ENCODE data around the gene PTPDC1. TPM values are rescaled to one million over a fixed set of nuclear protein-coding genes. Genes with fewer than 3 reads are reported as not detected.
"Not testable (repeated sequence)": the region's sequence is repeated elsewhere in the genome, so short reads cannot be mapped to it uniquely, and the experiment has no call there.

PTPDC1 gene
- total RNA-seq, 2 experiments from 2014 or later = 4.9 to 5.6 TPM

DNA sequence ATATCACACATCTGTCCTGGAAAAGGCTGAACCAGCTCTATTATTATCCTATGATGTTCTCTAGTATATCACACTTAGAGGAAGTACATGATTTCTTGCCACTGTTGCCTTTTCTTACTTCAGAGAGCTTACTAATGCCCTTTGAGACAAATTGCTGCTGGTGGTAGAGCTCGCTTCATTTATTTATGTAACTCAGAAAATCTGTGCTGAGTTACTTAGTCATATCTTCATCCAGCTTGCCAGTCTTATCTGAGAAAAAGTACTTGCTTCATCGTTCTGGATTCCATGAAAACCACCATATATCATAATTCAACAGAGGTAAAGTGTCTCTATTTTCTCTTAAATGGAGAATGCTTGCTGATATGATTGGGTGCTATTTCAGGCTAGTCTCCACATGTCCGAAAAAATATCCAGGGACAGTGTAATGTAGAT is 26.6 kb downstream of the PTPDC1 start:
- Mint-ChIP-seq H3K9me3 (peaks cover 2% of the 10 kb centered on the region), H3K4me1 (ENCODE audit: low read depth) (peaks cover 2% of the 10 kb centered on the region), H3K36me3 (ENCODE audit: low read depth) (peaks cover 2% of the 10 kb centered on the region), H3K27me3 (no peaks in the 10 kb centered on the region), H3K27ac (no peak overlapping the region), H3K4me3 (no peak overlapping the region)
- TF ChIP-seq, protein P1, sequence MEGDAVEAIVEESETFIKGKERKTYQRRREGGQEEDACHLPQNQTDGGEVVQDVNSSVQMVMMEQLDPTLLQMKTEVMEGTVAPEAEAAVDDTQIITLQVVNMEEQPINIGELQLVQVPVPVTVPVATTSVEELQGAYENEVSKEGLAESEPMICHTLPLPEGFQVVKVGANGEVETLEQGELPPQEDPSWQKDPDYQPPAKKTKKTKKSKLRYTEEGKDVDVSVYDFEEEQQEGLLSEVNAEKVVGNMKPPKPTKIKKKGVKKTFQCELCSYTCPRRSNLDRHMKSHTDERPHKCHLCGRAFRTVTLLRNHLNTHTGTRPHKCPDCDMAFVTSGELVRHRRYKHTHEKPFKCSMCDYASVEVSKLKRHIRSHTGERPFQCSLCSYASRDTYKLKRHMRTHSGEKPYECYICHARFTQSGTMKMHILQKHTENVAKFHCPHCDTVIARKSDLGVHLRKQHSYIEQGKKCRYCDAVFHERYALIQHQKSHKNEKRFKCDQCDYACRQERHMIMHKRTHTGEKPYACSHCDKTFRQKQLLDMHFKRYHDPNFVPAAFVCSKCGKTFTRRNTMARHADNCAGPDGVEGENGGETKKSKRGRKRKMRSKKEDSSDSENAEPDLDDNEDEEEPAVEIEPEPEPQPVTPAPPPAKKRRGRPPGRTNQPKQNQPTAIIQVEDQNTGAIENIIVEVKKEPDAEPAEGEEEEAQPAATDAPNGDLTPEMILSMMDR (IDR thresholded peaks at IDR 0.05) = no peak
- ATAC-seq (no peak), DNase-seq (no peak)
- CTCF ChIA-PET = no interaction called here
- intact Hi-C loops (cut with micrococcal nuclease) = no loop called here
- POLR2A ChIA-PET = no interaction called here

GRCh38 chr9:94111446-94111845 is 27.2 kb downstream of the PTPDC1 start:
- H3K27ac Mint-ChIP-seq = no peak overlapping the region
- peaks cover 2% of the 10 kb centered on the region for H3K36me3 Mint-ChIP-seq (ENCODE audit: low read depth)
- H3K4me1 Mint-ChIP-seq (ENCODE audit: low read depth) = peaks cover 2% of the 10 kb centered on the region
- ATAC-seq = no peak
- CTCF ChIA-PET = no interaction called here
- peaks cover 2% of the 10 kb centered on the region for H3K9me3 Mint-ChIP-seq
- intact Hi-C loops (cut with micrococcal nuclease) = no loop called here
- H3K4me3 Mint-ChIP-seq = no peak overlapping the region
- POLR2A ChIA-PET = no interaction called here
- TF ChIP-seq, protein P1 (IDR thresholded peaks at IDR 0.05) = no peak
- no peaks in the 10 kb centered on the region for H3K27me3 Mint-ChIP-seq
- DNase-seq = no peak

GRCh38 chr9:94112716-94113465 is 28.6 kb downstream of the PTPDC1 start:
- Mint-ChIP-seq H3K9me3 (peaks cover 2% of the 10 kb centered on the region), H3K4me3 (no peak overlapping the region), H3K27me3 (no peaks in the 10 kb centered on the region), H3K4me1 (ENCODE audit: low read depth) (peaks cover 2% of the 10 kb centered on the region), H3K27ac (no peak overlapping the region), H3K36me3 (ENCODE audit: low read depth) (peaks cover 2% of the 10 kb centered on the region)
- no peak for ATAC-seq
- ChIA-PET POLR2A (no interaction called here), CTCF (no interaction called here)
- intact Hi-C loops (cut with micrococcal nuclease) = no loop called here
- TF ChIP-seq, protein P1 (IDR thresholded peaks at IDR 0.05) = no peak
- no peak for DNase-seq

GRCh38 chr9:94120088-94120487 is 35.8 kb downstream of the PTPDC1 start:
- H3K4me3 Mint-ChIP-seq; intact Hi-C loops (cut with micrococcal nuclease); ATAC-seq; H3K27ac Mint-ChIP-seq; H3K36me3 Mint-ChIP-seq (ENCODE audit: low read depth); DNase-seq; H3K4me1 Mint-ChIP-seq (ENCODE audit: low read depth); H3K27me3 Mint-ChIP-seq; H3K9me3 Mint-ChIP-seq; POLR2A ChIA-PET; CTCF ChIA-PET: not testable (repeated sequence)

GRCh38 chr9:94120854-94121376 is 36.7 kb downstream of the PTPDC1 start:
- intact Hi-C loops (cut with micrococcal nuclease) = no loop called here
- CTCF ChIA-PET = no interaction called here
- DNase-seq (no peak), ATAC-seq (no peak)
- Mint-ChIP-seq H3K27me3 (no peaks in the 10 kb centered on the region), H3K4me1 (ENCODE audit: low read depth) (no peaks in the 10 kb centered on the region), H3K4me3 (no peak overlapping the region), H3K36me3 (ENCODE audit: low read depth) (peaks cover 2% of the 10 kb centered on the region), H3K9me3 (peaks cover 2% of the 10 kb centered on the region), H3K27ac (no peak overlapping the region)
- POLR2A ChIA-PET = no interaction called here
- TF ChIP-seq, protein P1 (IDR thresholded peaks at IDR 0.05) = no peak

All from activated CD8-positive, alpha-beta T cell treated with anti-CD3 and anti-CD28 coated beads for 36 hours (primary cell).